Measurements from ENCODE around the gene OTOF.

- TF ChIP-seq ZBTB7A (IDR thresholded peaks at IDR 0.05; ENCODE audit: low read depth) (no peak), CREB1 (IDR thresholded peaks at IDR 0.05; ENCODE audit: low read depth) (no peak)
Observed at GRCh38 chr2:26432859-26433258, 45.1 kb downstream of the OTOF start.

Data from Ishikawa (cell line).